ENCODE measurements around the gene UBE2R2. TPM values are rescaled to one million over a fixed set of nuclear protein-coding genes. Genes with fewer than 3 reads are reported as not detected.

The UBE2R2 gene
- total RNA-seq, 1 donor from 2014 or later, result 18.3 TPM

- Histone ChIP-seq H3K27me3 (ENCODE audit: control insufficient read depth in 3 of 3, insufficient read depth in 3 of 3, low read length in 3 of 3) (no peaks in the 10 kb centered on the region), H3K9me3 (ENCODE audit: control insufficient read depth in 3 of 3, low read length in 3 of 3) (no peaks in the 10 kb centered on the region), H3K27ac (ENCODE audit: low read depth, low read length) (peak overlapping the region; percentile 74), H3K36me3 (ENCODE audit: control insufficient read depth in 3 of 3, insufficient read depth in 3 of 3, low read length in 3 of 3) (no peaks in the 10 kb centered on the region), H3K4me1 (ENCODE audit: control insufficient read depth in 3 of 3, insufficient read depth in 3 of 3, low read length in 3 of 3) (peaks cover 29 to 47% (median 39%) of the 10 kb centered on the region in 3 donors), H3K4me3 (ENCODE audit: low read length in 3 of 3) (no peak overlapping the region), H3K9ac (ENCODE audit: low read depth in 1 of 3, low read length in 3 of 3) (no peak overlapping the region)
Observed at GRCh38 chr9:33880211-33881089, 63.5 kb downstream of the UBE2R2 start.

DNA sequence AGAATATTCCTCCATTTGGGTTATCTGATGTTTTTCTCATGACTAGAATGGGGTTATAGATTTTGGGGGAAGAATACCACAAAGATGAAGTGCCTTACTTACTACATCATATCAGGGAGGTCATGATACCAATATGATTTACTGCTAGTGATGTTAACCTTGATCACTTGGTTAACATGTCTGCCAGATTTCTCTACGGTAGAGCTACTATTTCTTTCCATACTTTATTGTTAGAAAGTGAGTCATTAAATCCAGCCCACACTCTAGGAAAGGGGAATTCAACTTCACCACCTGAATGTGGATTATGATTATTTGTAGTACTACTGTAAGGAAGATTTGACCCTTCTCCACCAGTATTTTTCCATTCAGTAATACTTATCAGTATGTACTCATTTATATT is 64.7 kb downstream of the UBE2R2 start:
- Histone ChIP-seq H3K27ac (ENCODE audit: low read depth, low read length) (peak overlapping the region; percentile 74), H3K9ac (ENCODE audit: low read depth in 1 of 3, low read length in 3 of 3) (no peak overlapping the region), H3K27me3 (ENCODE audit: control insufficient read depth in 3 of 3, insufficient read depth in 3 of 3, low read length in 3 of 3) (no peaks in the 10 kb centered on the region), H3K9me3 (ENCODE audit: control insufficient read depth in 3 of 3, low read length in 3 of 3) (no peaks in the 10 kb centered on the region), H3K4me3 (ENCODE audit: low read length in 3 of 3) (no peak overlapping the region), H3K4me1 (ENCODE audit: control insufficient read depth in 3 of 3, insufficient read depth in 3 of 3, low read length in 3 of 3) (peaks cover 33 to 48% (median 39%) of the 10 kb centered on the region in 3 donors), H3K36me3 (ENCODE audit: control insufficient read depth in 3 of 3, insufficient read depth in 3 of 3, low read length in 3 of 3) (no peaks in the 10 kb centered on the region)

DNA sequence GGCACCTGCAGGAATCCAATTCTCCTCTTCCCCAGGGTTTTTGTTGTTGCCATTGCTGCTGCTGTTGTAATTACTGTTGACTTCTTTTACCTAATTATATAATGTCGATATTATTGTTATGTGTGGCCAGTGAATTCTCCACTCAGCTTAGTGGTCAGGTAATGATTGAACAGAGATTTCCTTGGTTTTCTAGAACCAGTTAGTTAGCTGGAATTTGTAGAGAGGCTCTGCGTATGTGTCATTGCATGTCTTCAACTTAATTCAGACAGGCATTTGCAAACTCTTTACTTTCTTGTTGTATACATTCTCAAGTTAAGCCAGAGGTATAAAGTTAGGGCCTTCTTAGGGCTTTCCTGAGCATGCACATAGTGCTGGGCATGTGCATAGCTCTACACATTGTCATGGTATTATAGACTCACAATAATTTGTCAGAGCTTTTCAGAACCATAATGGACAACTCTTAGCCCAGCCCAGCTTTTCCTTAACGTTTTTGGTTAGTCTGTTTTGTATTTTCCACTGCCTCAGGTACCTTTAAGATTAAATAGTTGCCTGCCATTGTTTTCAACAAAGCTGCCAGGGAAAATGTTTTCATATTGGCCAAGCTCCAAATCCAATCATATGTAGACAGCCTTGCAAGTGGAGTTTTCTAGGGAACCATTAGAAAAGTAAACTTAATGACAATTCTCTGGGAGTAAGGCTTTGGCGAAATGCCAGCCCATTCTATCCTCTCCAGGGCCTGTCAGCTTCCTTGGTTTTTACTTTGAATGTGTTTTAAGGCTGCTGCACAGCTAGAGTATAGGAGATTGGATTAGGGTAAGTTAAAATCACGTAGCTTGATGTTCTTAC is 68.1 kb downstream of the UBE2R2 start:
- Histone ChIP-seq H3K36me3 (ENCODE audit: control insufficient read depth in 3 of 3, insufficient read depth in 3 of 3, low read length in 3 of 3) (no peaks in the 10 kb centered on the region), H3K4me3 (ENCODE audit: low read length in 3 of 3) (no peak overlapping the region), H3K4me1 (ENCODE audit: control insufficient read depth in 3 of 3, insufficient read depth in 3 of 3, low read length in 3 of 3) (peaks cover 21 to 28% (median 25%) of the 10 kb centered on the region in 3 donors), H3K27me3 (ENCODE audit: control insufficient read depth in 3 of 3, insufficient read depth in 3 of 3, low read length in 3 of 3) (no peaks in the 10 kb centered on the region), H3K27ac (ENCODE audit: low read depth, low read length) (no peak overlapping the region), H3K9me3 (ENCODE audit: control insufficient read depth in 3 of 3, low read length in 3 of 3) (no peaks in the 10 kb centered on the region), H3K9ac (ENCODE audit: low read depth in 1 of 3, low read length in 3 of 3) (no peak overlapping the region)

- Histone ChIP-seq H3K27ac (ENCODE audit: low read depth, low read length) (no peak overlapping the region), H3K9ac (ENCODE audit: low read depth in 1 of 3, low read length in 3 of 3) (no peak overlapping the region), H3K27me3 (ENCODE audit: control insufficient read depth in 3 of 3, insufficient read depth in 3 of 3, low read length in 3 of 3) (no peaks in the 10 kb centered on the region), H3K4me3 (ENCODE audit: low read length in 3 of 3) (no peak overlapping the region), H3K36me3 (ENCODE audit: control insufficient read depth in 3 of 3, insufficient read depth in 3 of 3, low read length in 3 of 3) (no peaks in the 10 kb centered on the region), H3K4me1 (ENCODE audit: control insufficient read depth in 3 of 3, insufficient read depth in 3 of 3, low read length in 3 of 3) (peaks cover 17 to 22% (median 18%) of the 10 kb centered on the region in 3 donors), H3K9me3 (ENCODE audit: control insufficient read depth in 3 of 3, low read length in 3 of 3) (no peaks in the 10 kb centered on the region)
Observed at GRCh38 chr9:33885948-33886347, 69.0 kb downstream of the UBE2R2 start.

- H3K9ac ChIP-seq (ENCODE audit: low read depth in 1 of 3, low read length in 3 of 3), result no peak overlapping the region
- H3K27me3 ChIP-seq (ENCODE audit: control insufficient read depth in 3 of 3, insufficient read depth in 3 of 3, low read length in 3 of 3), result no peaks in the 10 kb centered on the region
- no peak overlapping the region for H3K27ac ChIP-seq (ENCODE audit: low read depth, low read length)
- no peaks in the 10 kb centered on the region for H3K9me3 ChIP-seq (ENCODE audit: control insufficient read depth in 3 of 3, low read length in 3 of 3)
- H3K4me3 ChIP-seq (ENCODE audit: low read length in 3 of 3), result no peak overlapping the region
- no peaks in the 10 kb centered on the region for H3K4me1 ChIP-seq (ENCODE audit: control insufficient read depth in 3 of 3, insufficient read depth in 3 of 3, low read length in 3 of 3)
- H3K36me3 ChIP-seq (ENCODE audit: control insufficient read depth in 3 of 3, insufficient read depth in 3 of 3, low read length in 3 of 3), result peaks cover 0 to 2% (median 0%) of the 10 kb centered on the region in 3 donors
Observed at GRCh38 chr9:33893861-33894260, 76.9 kb downstream of the UBE2R2 start.

- no peaks in the 10 kb centered on the region for H3K27me3 ChIP-seq (ENCODE audit: control insufficient read depth in 3 of 3, insufficient read depth in 3 of 3, low read length in 3 of 3)
- H3K36me3 ChIP-seq (ENCODE audit: control insufficient read depth in 3 of 3, insufficient read depth in 3 of 3, low read length in 3 of 3), result peaks cover 0 to 2% (median 0%) of the 10 kb centered on the region in 3 donors
- H3K9ac ChIP-seq (ENCODE audit: low read depth in 1 of 3, low read length in 3 of 3), result no peak overlapping the region
- H3K27ac ChIP-seq (ENCODE audit: low read depth, low read length), result no peak overlapping the region
- no peak overlapping the region for H3K4me3 ChIP-seq (ENCODE audit: low read length in 3 of 3)
- no peaks in the 10 kb centered on the region for H3K9me3 ChIP-seq (ENCODE audit: control insufficient read depth in 3 of 3, low read length in 3 of 3)
- H3K4me1 ChIP-seq (ENCODE audit: control insufficient read depth in 3 of 3, insufficient read depth in 3 of 3, low read length in 3 of 3), result no peaks in the 10 kb centered on the region
Observed at GRCh38 chr9:33894316-33894715, 77.4 kb downstream of the UBE2R2 start.

DNA sequence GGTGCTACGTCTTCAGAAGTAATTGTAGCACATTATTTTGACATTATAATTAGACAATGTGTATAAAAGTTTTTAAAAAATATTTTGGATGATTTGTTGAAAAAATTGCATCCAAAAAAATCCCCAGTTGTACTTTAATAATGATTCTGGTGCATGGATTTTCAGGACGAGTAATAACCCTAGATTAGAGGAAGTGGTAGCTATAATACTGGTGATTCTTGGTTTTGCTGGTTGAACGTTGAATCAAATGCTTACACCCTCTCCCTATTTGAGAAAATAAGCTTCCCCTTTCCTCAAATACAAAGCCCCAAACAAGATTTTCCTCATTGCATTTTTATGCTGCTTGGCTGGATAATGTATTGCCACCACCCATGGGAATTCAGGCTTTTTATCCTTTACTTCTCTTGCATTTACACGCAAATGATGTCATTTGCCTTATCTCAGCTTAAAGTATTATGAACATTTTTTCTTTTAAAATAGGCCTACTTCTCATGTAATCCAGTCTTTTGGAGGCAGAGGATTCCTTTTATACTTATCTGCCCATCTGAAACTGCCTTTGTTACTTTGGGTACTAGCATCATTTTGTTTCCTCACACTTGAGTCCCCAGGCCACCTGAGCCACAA is 86.3 kb downstream of the UBE2R2 start:
- H3K9me3 ChIP-seq (ENCODE audit: control insufficient read depth in 3 of 3, low read length in 3 of 3), result no peaks in the 10 kb centered on the region
- H3K9ac ChIP-seq (ENCODE audit: low read depth in 1 of 3, low read length in 3 of 3), result no peak overlapping the region
- H3K27ac ChIP-seq (ENCODE audit: low read depth, low read length), result no peak overlapping the region
- H3K27me3 ChIP-seq (ENCODE audit: control insufficient read depth in 3 of 3, insufficient read depth in 3 of 3, low read length in 3 of 3), result no peaks in the 10 kb centered on the region
- peaks cover 3 to 17% (median 10%) of the 10 kb centered on the region in 3 donors for H3K36me3 ChIP-seq (ENCODE audit: control insufficient read depth in 3 of 3, insufficient read depth in 3 of 3, low read length in 3 of 3)
- H3K4me3 ChIP-seq (ENCODE audit: low read length in 3 of 3), result no peak overlapping the region
- peaks cover 0 to 9% (median 8%) of the 10 kb centered on the region in 3 donors for H3K4me1 ChIP-seq (ENCODE audit: control insufficient read depth in 3 of 3, insufficient read depth in 3 of 3, low read length in 3 of 3)

DNA sequence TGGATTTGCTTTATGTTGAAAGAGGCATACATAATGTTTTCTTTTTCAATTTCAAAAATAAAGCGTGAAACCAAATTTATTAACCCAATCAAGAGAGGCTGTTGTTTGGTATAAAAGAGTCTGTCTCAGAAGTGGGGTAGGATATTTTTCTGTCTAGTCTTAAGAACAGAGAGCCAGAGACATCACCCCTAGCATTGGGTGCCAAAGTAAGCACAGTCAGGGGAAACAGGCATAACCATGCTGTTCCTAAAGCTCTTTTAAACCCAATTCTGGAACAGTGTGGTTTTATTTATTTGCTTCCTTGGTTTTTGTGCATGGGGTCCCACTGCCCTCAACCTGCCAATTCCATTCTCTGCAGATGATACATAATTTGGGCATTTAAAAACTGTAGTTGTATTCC is 88.2 kb downstream of the UBE2R2 start:
- Histone ChIP-seq H3K9me3 (ENCODE audit: control insufficient read depth in 3 of 3, low read length in 3 of 3) (no peaks in the 10 kb centered on the region), H3K4me1 (ENCODE audit: control insufficient read depth in 3 of 3, insufficient read depth in 3 of 3, low read length in 3 of 3) (peaks cover 0 to 9% (median 8%) of the 10 kb centered on the region in 3 donors), H3K27me3 (ENCODE audit: control insufficient read depth in 3 of 3, insufficient read depth in 3 of 3, low read length in 3 of 3) (no peaks in the 10 kb centered on the region), H3K9ac (ENCODE audit: low read depth in 1 of 3, low read length in 3 of 3) (no peak overlapping the region), H3K27ac (ENCODE audit: low read depth, low read length) (no peak overlapping the region), H3K4me3 (ENCODE audit: low read length in 3 of 3) (no peak overlapping the region), H3K36me3 (ENCODE audit: control insufficient read depth in 3 of 3, insufficient read depth in 3 of 3, low read length in 3 of 3) (peaks cover 3 to 15% (median 10%) of the 10 kb centered on the region in 3 donors)

GRCh38 chr9:33906769-33907168 is 89.8 kb downstream of the UBE2R2 start:
- H3K27ac ChIP-seq (ENCODE audit: low read depth, low read length), result no peak overlapping the region
- H3K36me3 ChIP-seq (ENCODE audit: control insufficient read depth in 3 of 3, insufficient read depth in 3 of 3, low read length in 3 of 3), result peaks cover 0 to 7% (median 3%) of the 10 kb centered on the region in 3 donors
- H3K4me3 ChIP-seq (ENCODE audit: low read length in 3 of 3), result no peak overlapping the region
- H3K9ac ChIP-seq (ENCODE audit: low read depth in 1 of 3, low read length in 3 of 3), result no peak overlapping the region
- peaks cover 0 to 9% (median 8%) of the 10 kb centered on the region in 3 donors for H3K4me1 ChIP-seq (ENCODE audit: control insufficient read depth in 3 of 3, insufficient read depth in 3 of 3, low read length in 3 of 3)
- no peaks in the 10 kb centered on the region for H3K9me3 ChIP-seq (ENCODE audit: control insufficient read depth in 3 of 3, low read length in 3 of 3)
- H3K27me3 ChIP-seq (ENCODE audit: control insufficient read depth in 3 of 3, insufficient read depth in 3 of 3, low read length in 3 of 3), result no peaks in the 10 kb centered on the region
